ENCODE data around the gene CORIN. TPM values are rescaled to one million over a fixed set of nuclear protein-coding genes. Genes with fewer than 3 reads are reported as not detected.

The CORIN gene
- polyA plus RNA-seq, 3 donors = 0.01 TPM; not detected in 2

DNA sequence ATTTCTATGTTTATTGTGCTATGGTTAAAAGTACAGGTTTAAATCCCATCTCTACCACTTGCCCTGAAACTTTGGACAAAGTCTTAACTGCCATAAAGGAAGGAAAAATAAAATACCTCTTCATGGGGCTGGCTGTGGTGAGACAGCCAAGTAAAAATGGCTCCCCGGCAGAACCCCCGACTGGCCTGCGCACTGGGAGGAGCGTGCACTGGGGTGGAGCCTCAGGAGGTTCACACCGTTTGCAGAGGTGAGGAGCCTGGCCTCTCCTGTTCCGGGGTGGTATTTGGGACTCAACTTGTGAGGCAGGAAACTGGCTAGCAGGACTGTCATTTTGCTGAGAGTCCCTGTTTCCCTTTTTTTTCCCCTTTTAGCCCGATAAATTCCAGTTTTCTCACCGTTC lies 47.8 kb downstream of the CORIN start:
- TF ChIP-seq, protein P1, sequence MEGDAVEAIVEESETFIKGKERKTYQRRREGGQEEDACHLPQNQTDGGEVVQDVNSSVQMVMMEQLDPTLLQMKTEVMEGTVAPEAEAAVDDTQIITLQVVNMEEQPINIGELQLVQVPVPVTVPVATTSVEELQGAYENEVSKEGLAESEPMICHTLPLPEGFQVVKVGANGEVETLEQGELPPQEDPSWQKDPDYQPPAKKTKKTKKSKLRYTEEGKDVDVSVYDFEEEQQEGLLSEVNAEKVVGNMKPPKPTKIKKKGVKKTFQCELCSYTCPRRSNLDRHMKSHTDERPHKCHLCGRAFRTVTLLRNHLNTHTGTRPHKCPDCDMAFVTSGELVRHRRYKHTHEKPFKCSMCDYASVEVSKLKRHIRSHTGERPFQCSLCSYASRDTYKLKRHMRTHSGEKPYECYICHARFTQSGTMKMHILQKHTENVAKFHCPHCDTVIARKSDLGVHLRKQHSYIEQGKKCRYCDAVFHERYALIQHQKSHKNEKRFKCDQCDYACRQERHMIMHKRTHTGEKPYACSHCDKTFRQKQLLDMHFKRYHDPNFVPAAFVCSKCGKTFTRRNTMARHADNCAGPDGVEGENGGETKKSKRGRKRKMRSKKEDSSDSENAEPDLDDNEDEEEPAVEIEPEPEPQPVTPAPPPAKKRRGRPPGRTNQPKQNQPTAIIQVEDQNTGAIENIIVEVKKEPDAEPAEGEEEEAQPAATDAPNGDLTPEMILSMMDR (IDR thresholded peaks at IDR 0.05) = no peak
- H3K27ac ChIP-seq (ENCODE audit: low read depth in 1 of 2, low read length in 2 of 2) = no peak overlapping the region
- Mint-ChIP-seq H3K9me3 (peaks cover 0 to 7% (median 0%) of the 10 kb centered on the region in 7 donors), H3K4me3 (no peak overlapping the region), H3K4me1 (no peaks in the 10 kb centered on the region), H3K36me3 (no peaks in the 10 kb centered on the region), H3K27me3 (ENCODE audit: low read depth in 3 of 3) (peaks cover 0 to 11% (median 4%) of the 10 kb centered on the region in 3 donors), H3K27ac (no peak overlapping the region)
- no peaks in the 10 kb centered on the region for H3K27me3 ChIP-seq (ENCODE audit: control insufficient read depth in 2 of 2, insufficient read depth in 2 of 2, low read length in 2 of 2)
- H3K9ac ChIP-seq (ENCODE audit: insufficient read depth, low read length, poor library complexity, severe bottlenecking) = no peak overlapping the region
- no peaks in the 10 kb centered on the region for H4K20me1 ChIP-seq (ENCODE audit: insufficient read depth, low read length)
- H3K4me1 ChIP-seq (ENCODE audit: control insufficient read depth in 1 of 2, insufficient read depth in 2 of 2, low read length in 2 of 2) = no peaks in the 10 kb centered on the region
- no peak overlapping the region for H3K4me2 ChIP-seq (replicated peaks; ENCODE audit: extremely low read depth, low read length, poor library complexity, severe bottlenecking)
- DNase-seq = no peak
- H3K36me3 ChIP-seq (replicated peaks in 1 of 2; ENCODE audit: control insufficient read depth in 1 of 2, insufficient read depth in 2 of 2, low read length in 2 of 2) = no peaks in the 10 kb centered on the region
- H3K79me2 ChIP-seq (ENCODE audit: insufficient read depth, low read length) = no peaks in the 10 kb centered on the region
- WGBS (ENCODE audit: insufficient coverage) = 100% methylated on average over 6 of the region's 8 CpGs
- intact Hi-C loops (cut with micrococcal nuclease) = no loop called here
- H3K4me3 ChIP-seq (replicated peaks in 1 of 3; ENCODE audit: low read depth in 2 of 3, low read length in 3 of 3) = no peak overlapping the region
- no peaks in the 10 kb centered on the region for H3K9me3 ChIP-seq (replicated peaks in 1 of 2; ENCODE audit: control insufficient read depth in 1 of 2, insufficient read depth in 1 of 2, low read length in 2 of 2)
- no peak overlapping the region for H2AFZ ChIP-seq (ENCODE audit: insufficient read depth, low read depth, low read length, poor library complexity, severe bottlenecking)

DNA sequence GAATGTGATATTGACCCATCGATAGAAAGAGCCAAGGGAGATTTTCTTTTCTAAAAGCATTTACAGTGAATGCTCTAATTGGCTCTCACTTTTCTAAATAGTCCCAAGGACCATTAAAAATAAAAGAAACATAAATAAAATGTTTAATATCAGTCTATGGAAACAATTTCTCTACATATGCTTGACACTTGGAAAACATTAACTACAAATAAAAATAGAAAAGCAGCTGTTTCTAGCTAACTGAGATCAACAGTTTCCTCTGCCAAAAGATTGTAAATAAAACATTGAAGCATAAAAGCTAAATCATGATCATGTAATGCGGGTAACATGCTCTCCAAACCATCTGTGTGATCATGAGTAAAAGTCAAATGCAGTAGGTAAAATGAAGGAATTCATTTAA lies 49.7 kb downstream of the CORIN start:
- no peak for DNase-seq
- H3K4me2 ChIP-seq (replicated peaks; ENCODE audit: extremely low read depth, low read length, poor library complexity, severe bottlenecking) = no peak overlapping the region
- H3K27ac Mint-ChIP-seq = no peak overlapping the region
- H3K36me3 ChIP-seq (replicated peaks in 1 of 2; ENCODE audit: control insufficient read depth in 1 of 2, insufficient read depth in 2 of 2, low read length in 2 of 2) = no peaks in the 10 kb centered on the region
- H3K4me1 ChIP-seq (ENCODE audit: control insufficient read depth in 1 of 2, insufficient read depth in 2 of 2, low read length in 2 of 2) = no peaks in the 10 kb centered on the region
- intact Hi-C loops (cut with micrococcal nuclease) = no loop called here
- H3K4me1 Mint-ChIP-seq = no peaks in the 10 kb centered on the region
- H3K4me3 ChIP-seq (replicated peaks in 1 of 3; ENCODE audit: low read depth in 2 of 3, low read length in 3 of 3) = no peak overlapping the region
- H3K9me3 Mint-ChIP-seq = peaks cover 0 to 7% (median 0%) of the 10 kb centered on the region in 7 donors
- no CpG with 5 or more reads among the region's 2 CpGs for WGBS (ENCODE audit: insufficient coverage)
- no peaks in the 10 kb centered on the region for H3K79me2 ChIP-seq (ENCODE audit: insufficient read depth, low read length)
- H3K27me3 Mint-ChIP-seq (ENCODE audit: low read depth in 3 of 3) = peaks cover 1 to 4% (median 2%) of the 10 kb centered on the region in 3 donors
- H3K36me3 Mint-ChIP-seq = no peaks in the 10 kb centered on the region
- TF ChIP-seq, protein P1 (IDR thresholded peaks at IDR 0.05) = no peak
- H3K4me3 Mint-ChIP-seq = no peak overlapping the region
- no peaks in the 10 kb centered on the region for H4K20me1 ChIP-seq (ENCODE audit: insufficient read depth, low read length)
- no peak overlapping the region for H3K27ac ChIP-seq (ENCODE audit: low read depth in 1 of 2, low read length in 2 of 2)
- no peaks in the 10 kb centered on the region for H3K9me3 ChIP-seq (replicated peaks in 1 of 2; ENCODE audit: control insufficient read depth in 1 of 2, insufficient read depth in 1 of 2, low read length in 2 of 2)
- no peak overlapping the region for H3K9ac ChIP-seq (ENCODE audit: insufficient read depth, low read length, poor library complexity, severe bottlenecking)
- H2AFZ ChIP-seq (ENCODE audit: insufficient read depth, low read depth, low read length, poor library complexity, severe bottlenecking) = no peak overlapping the region
- H3K27me3 ChIP-seq (ENCODE audit: control insufficient read depth in 2 of 2, insufficient read depth in 2 of 2, low read length in 2 of 2) = no peaks in the 10 kb centered on the region
